ENCODE data around the gene GALNT14. TPM values are rescaled to one million over a fixed set of nuclear protein-coding genes. Genes with fewer than 3 reads are reported as not detected.

The GALNT14 gene
- total RNA-seq, 1 experiment from 2014 or later, result 6.0 TPM

- TF ChIP-seq NFYB (CRISPR knock-in tag; conservative IDR thresholded peaks at IDR 0.05; ENCODE audit: low read depth) (no peak), FOXJ3 (CRISPR knock-in tag; IDR thresholded peaks at IDR 0.05; ENCODE audit: borderline replicate concordance) (no peak), USF2 (CRISPR knock-in tag; IDR thresholded peaks at IDR 0.05) (no peak), TCF7 (CRISPR knock-in tag; IDR thresholded peaks at IDR 0.05; ENCODE audit: low read depth) (no peak), PREB (CRISPR knock-in tag; IDR thresholded peaks at IDR 0.05; ENCODE audit: borderline replicate concordance) (no peak), TP53 (CRISPR knock-in tag; IDR thresholded peaks at IDR 0.05) (no peak), CREM (CRISPR knock-in tag; IDR thresholded peaks at IDR 0.05) (no peak), JAZF1 (CRISPR knock-in tag; IDR thresholded peaks at IDR 0.05) (no peak), CBFB (CRISPR knock-in tag; IDR thresholded peaks at IDR 0.05; ENCODE audit: low read depth) (no peak), ZNF396 (CRISPR knock-in tag; IDR thresholded peaks at IDR 0.05; ENCODE audit: borderline replicate concordance) (no peak)
- TF ChIP-seq, protein P1, sequence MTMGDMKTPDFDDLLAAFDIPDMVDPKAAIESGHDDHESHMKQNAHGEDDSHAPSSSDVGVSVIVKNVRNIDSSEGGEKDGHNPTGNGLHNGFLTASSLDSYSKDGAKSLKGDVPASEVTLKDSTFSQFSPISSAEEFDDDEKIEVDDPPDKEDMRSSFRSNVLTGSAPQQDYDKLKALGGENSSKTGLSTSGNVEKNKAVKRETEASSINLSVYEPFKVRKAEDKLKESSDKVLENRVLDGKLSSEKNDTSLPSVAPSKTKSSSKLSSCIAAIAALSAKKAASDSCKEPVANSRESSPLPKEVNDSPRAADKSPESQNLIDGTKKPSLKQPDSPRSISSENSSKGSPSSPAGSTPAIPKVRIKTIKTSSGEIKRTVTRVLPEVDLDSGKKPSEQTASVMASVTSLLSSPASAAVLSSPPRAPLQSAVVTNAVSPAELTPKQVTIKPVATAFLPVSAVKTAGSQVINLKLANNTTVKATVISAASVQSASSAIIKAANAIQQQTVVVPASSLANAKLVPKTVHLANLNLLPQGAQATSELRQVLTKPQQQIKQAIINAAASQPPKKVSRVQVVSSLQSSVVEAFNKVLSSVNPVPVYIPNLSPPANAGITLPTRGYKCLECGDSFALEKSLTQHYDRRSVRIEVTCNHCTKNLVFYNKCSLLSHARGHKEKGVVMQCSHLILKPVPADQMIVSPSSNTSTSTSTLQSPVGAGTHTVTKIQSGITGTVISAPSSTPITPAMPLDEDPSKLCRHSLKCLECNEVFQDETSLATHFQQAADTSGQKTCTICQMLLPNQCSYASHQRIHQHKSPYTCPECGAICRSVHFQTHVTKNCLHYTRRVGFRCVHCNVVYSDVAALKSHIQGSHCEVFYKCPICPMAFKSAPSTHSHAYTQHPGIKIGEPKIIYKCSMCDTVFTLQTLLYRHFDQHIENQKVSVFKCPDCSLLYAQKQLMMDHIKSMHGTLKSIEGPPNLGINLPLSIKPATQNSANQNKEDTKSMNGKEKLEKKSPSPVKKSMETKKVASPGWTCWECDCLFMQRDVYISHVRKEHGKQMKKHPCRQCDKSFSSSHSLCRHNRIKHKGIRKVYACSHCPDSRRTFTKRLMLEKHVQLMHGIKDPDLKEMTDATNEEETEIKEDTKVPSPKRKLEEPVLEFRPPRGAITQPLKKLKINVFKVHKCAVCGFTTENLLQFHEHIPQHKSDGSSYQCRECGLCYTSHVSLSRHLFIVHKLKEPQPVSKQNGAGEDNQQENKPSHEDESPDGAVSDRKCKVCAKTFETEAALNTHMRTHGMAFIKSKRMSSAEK (CRISPR knock-in tag; IDR thresholded peaks at IDR 0.05; ENCODE audit: borderline replicate concordance), result no peak
- TF ChIP-seq, protein P2, sequence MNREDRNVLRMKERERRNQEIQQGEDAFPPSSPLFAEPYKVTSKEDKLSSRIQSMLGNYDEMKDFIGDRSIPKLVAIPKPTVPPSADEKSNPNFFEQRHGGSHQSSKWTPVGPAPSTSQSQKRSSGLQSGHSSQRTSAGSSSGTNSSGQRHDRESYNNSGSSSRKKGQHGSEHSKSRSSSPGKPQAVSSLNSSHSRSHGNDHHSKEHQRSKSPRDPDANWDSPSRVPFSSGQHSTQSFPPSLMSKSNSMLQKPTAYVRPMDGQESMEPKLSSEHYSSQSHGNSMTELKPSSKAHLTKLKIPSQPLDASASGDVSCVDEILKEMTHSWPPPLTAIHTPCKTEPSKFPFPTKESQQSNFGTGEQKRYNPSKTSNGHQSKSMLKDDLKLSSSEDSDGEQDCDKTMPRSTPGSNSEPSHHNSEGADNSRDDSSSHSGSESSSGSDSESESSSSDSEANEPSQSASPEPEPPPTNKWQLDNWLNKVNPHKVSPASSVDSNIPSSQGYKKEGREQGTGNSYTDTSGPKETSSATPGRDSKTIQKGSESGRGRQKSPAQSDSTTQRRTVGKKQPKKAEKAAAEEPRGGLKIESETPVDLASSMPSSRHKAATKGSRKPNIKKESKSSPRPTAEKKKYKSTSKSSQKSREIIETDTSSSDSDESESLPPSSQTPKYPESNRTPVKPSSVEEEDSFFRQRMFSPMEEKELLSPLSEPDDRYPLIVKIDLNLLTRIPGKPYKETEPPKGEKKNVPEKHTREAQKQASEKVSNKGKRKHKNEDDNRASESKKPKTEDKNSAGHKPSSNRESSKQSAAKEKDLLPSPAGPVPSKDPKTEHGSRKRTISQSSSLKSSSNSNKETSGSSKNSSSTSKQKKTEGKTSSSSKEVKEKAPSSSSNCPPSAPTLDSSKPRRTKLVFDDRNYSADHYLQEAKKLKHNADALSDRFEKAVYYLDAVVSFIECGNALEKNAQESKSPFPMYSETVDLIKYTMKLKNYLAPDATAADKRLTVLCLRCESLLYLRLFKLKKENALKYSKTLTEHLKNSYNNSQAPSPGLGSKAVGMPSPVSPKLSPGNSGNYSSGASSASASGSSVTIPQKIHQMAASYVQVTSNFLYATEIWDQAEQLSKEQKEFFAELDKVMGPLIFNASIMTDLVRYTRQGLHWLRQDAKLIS (CRISPR knock-in tag; IDR thresholded peaks at IDR 0.05; ENCODE audit: borderline replicate concordance), result no peak
- ATAC-seq (no peak), DNase-seq (ENCODE audit: low spot score) (no peak)
- Mint-ChIP-seq H3K27me3 (ENCODE audit: low read depth) (peaks cover 48% of the 10 kb centered on the region), H3K36me3 (no peaks in the 10 kb centered on the region), H3K4me1 (peaks cover 58% of the 10 kb centered on the region), H3K9me3 (no peaks in the 10 kb centered on the region), H3K4me3 (no peak overlapping the region), H3K27ac (no peak overlapping the region)
- CTCF ChIA-PET, result no interaction called here
- POLR2A ChIA-PET, result no interaction called here
Observed at GRCh38 chr2:31134480-31134879, 3.8 kb downstream of the GALNT14 start.

DNA sequence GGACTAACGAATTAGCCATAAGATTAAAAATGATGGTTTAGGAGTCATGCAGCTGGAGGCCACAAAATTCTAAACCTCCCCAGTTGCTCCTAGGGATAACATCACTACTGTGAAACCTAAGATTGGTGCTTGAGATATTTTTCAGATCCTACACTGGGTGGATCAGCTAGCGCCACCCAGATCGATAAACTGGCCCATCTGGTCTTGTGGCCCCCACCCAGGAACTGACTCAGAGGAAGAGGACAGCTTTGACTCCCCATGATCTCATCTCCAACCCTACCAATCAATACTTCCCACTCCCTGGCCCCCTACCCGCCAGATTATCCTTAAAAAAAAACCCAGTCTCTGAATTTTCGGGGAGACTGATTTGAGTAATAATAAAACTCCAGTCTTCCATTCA, 5.5 kb downstream of the GALNT14 start:
- Mint-ChIP-seq H3K27ac (no peak overlapping the region), H3K9me3 (no peaks in the 10 kb centered on the region), H3K36me3 (no peaks in the 10 kb centered on the region), H3K4me3 (no peak overlapping the region), H3K4me1 (peaks cover 67% of the 10 kb centered on the region), H3K27me3 (ENCODE audit: low read depth) (peaks cover 34% of the 10 kb centered on the region)
- no peak for ATAC-seq
- POLR2A ChIA-PET, result no interaction called here
- TF ChIP-seq, protein P2 (CRISPR knock-in tag; IDR thresholded peaks at IDR 0.05; ENCODE audit: borderline replicate concordance), result no peak
- TF ChIP-seq ZNF121 (CRISPR knock-in tag; IDR thresholded peaks at IDR 0.05) (no peak), ESRRA (CRISPR knock-in tag; IDR thresholded peaks at IDR 0.05; ENCODE audit: borderline replicate concordance) (no peak), ZNF232 (CRISPR knock-in tag; IDR thresholded peaks at IDR 0.05) (no peak), TEAD1 (CRISPR knock-in tag; IDR thresholded peaks at IDR 0.05) (no peak), EMX1 (CRISPR knock-in tag; IDR thresholded peaks at IDR 0.05) (no peak), ZNF138 (CRISPR knock-in tag; conservative IDR thresholded peaks at IDR 0.05) (no peak), ZNF423 (CRISPR knock-in tag; IDR thresholded peaks at IDR 0.05) (no peak)
- TF ChIP-seq, protein P3, sequence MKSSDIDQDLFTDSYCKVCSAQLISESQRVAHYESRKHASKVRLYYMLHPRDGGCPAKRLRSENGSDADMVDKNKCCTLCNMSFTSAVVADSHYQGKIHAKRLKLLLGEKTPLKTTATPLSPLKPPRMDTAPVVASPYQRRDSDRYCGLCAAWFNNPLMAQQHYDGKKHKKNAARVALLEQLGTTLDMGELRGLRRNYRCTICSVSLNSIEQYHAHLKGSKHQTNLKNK (CRISPR knock-in tag; IDR thresholded peaks at IDR 0.05), result no peak
- CTCF ChIA-PET, result interaction anchor here (0.7 to 2.3 kb wide), 4 partner anchors 43 to 968 kb away, joined by 3 to 9 read pairs (median 3); no protein-coding TSS in a partner anchor
- DNase-seq (ENCODE audit: low spot score), result no peak
